LNCAP (cell line): ENCODE data around the gene ZCCHC7.

ENCODE experiments used
- TF ChIP-seq, protein P1 (sequence below): fragments of 450-650 bp; IDR thresholded peaks from 2 replicates; pipeline ENCODE4 v1.5.1; 2017; ENCODE audit warnings: mild to moderate bottlenecking

Gene ZCCHC7

DNA sequence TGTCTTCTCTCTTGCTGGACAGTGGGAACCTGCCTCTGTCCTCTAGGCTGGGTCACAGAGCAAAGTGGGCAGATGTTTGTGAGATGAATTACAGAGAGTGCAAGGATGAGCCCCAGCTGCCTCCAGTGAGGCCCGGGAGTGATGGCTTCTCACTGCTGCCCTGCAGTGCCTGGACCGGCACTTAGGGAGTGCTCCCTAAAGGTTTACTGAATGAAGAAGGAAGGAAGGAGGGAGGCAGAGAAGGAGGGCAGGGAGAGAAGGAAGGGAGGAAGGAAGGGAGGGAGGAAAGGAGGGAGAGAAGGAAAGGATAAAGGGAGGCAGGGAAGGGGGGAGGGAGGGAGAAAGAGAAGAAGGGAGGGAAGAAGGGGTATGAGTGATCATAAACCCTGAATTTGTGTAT, 259.5 kb downstream of the ZCCHC7 start:
- TF ChIP-seq, protein P1, sequence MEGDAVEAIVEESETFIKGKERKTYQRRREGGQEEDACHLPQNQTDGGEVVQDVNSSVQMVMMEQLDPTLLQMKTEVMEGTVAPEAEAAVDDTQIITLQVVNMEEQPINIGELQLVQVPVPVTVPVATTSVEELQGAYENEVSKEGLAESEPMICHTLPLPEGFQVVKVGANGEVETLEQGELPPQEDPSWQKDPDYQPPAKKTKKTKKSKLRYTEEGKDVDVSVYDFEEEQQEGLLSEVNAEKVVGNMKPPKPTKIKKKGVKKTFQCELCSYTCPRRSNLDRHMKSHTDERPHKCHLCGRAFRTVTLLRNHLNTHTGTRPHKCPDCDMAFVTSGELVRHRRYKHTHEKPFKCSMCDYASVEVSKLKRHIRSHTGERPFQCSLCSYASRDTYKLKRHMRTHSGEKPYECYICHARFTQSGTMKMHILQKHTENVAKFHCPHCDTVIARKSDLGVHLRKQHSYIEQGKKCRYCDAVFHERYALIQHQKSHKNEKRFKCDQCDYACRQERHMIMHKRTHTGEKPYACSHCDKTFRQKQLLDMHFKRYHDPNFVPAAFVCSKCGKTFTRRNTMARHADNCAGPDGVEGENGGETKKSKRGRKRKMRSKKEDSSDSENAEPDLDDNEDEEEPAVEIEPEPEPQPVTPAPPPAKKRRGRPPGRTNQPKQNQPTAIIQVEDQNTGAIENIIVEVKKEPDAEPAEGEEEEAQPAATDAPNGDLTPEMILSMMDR, result no peak

DNA sequence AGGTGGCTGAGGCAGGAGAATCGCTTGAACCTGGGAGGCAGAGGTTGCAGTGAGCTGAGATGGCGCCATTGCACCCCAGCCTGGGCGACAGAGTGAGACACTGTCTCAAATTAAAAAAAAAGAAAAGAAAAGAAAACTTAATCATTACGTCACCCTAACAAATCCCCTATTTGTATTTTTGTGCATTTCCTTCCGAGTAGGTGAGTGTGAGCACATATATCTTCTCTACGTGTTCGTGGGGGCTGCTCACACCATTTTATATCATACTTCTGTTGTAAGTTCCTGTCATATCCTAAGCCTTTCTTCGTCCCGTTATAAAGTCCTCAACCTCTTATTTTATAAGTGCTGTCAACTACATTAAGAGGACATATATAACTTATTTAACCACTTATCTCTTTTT, 260.2 kb downstream of the ZCCHC7 start:
- TF ChIP-seq, protein P1, result no peak

DNA sequence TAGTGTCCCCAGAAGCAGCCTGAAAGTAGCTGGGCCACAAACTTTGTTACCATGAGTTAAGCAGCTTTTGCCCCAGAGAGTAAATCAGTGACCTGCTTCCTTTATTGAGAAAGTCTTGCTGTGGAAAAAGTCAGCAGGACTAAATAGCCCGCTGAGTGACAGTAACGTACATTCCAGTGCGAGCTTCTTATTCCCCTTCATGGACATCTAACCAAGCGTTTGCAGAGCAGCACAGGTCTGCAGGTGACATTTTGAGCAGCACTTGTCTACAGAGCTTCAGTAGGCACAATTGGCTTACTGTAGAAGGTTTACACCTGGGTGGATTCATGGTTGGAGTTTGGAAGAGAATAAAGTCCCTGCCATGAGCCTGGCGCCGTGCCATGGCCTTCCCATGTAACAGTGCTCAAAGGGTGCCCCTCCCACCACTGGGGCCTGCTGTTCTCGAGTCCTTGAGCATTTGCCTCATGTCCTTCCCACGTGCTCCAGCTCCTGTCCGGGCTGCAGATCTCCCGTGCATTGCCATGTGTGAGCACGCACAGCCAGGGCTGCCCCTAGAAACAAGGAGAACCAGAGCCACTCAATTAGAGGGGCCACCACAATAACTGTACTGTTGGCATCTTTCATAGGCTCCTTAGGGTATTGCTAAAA, 260.8 kb downstream of the ZCCHC7 start:
- TF ChIP-seq, protein P1, result no peak

DNA sequence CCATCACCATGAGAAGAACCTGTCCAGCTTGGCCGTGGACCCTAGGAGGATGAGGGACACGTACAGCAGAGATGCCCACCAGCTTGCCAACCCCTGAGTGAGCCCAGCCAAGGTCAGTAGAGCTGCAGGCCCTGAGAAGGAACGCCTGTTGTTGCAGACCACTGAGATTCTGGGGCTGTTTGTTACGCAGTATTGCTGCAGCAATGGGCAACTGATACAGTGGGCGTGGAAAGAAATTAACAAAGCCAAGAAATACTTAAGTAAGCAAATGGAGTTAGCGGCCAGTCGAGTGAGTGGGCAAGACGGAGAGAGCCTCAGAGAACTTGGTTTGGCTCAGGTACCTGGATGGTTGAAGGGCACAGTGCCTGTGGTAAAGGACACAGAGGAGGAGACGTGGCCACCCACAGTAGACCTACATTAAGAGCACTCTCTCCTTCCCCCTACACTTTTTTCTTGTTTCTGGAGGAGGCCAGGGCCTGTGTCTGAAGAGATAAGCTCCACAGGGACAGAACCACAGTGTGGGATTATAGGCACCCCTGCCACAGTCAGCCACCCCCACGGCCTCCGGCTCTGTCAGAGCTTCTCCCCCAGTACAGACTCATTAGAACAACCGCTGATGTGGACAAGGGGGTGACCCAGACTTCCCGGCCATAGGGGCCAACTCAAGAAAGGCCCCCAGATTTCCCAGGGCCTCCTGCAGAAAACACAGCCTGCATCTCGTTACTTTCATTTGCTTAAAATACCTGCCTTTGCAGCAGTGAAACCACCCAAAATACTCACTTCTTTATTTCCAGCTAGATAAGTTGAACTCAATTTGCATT, 262.0 kb downstream of the ZCCHC7 start:
- TF ChIP-seq, protein P1, result no peak

DNA sequence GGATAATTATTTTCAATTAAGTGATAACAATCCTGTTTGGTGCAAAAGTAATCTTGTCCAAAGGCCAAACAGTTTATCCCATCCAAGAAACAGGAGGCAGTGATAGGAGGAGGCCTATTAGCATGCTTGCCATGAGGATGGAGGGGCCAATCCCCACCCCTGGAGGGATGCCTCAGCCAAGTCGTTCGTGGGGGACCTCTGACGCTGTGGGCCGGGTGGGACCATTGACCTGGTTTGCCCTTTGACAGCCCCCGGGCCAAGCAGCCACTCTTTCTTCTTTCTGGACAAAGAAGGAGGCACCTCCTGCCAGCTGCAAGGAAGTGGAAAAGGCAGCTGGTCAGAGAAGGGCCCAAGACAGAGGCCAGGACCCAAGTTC, 262.6 kb downstream of the ZCCHC7 start:
- TF ChIP-seq, protein P1, result no peak

DNA sequence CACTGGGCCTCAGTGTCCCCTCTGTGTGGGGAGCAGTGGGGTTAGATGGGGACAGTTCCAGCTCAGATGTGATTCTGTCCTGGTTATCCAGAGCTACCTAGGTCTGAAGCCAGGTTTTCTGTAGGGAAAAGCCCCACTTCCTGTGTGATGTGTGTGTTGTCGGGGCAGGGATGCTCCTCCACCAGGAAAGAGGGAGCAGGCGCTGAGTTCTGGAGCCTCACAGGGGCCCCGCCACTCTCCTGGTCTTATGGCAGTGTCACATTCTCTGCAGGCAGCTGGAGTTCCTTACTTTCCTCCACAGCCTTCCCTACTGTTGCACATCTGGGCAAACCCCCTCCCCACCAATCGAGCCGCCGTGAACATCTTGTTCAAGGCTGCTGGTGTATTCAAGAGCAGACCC, 263.0 kb downstream of the ZCCHC7 start:
- TF ChIP-seq, protein P1, result no peak

DNA sequence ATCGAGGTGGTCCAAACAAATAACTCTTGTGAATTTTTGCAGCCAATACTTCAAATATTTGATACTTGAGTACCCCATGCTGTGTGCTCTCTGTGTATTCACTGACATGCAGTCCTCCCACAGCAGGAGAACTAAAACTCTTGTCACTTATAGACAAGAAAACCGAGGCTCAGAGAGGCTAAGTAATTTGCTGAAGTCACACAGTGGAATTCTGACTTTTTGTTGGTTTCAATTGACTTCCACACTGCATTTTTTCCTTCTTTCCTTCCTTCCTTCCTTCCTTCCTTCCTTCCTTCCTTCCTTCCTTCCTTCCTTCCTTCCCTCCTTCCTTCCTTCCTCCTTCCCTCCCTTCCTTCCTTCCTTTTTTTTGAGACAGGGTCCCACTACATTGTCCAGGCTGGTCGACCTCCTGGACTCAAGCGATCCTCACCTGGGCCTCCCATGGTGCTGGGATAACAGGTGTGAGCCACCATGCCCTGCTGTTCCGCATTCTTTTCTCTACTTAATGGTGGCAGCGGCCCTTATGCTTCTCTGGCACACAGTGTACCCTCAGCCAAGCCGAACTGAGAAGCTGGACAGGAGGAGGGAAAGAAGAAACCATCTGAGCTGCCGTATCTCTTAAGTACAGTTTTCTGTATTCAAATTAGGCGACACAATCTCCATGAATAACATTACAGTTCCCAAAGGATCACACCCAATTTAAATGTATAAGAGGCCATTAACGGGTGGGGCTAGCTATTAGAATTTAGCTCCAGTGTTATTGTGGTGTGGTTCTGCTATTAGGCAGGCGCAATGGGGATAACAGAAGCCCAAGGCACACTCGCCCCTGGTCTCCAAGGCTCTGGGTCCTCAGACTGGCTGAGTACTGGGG, 263.7 kb downstream of the ZCCHC7 start:
- TF ChIP-seq, protein P1, result no peak
